ENCODE measurements around the gene XRCC5. TPM values are rescaled to one million over a fixed set of nuclear protein-coding genes. Genes with fewer than 3 reads are reported as not detected.

The XRCC5 gene
- total RNA-seq, 1 experiment from 2014 or later = 290 TPM

Other genes starting within 250 kb of the XRCC5 start
- gene MREG, start 95.8 kb upstream of the XRCC5 start, total RNA-seq (2014; rRNA removed) = 24.4 and 35.4 TPM in 2 replicates
- 23.0 and 26.0 TPM in 2 replicates for gene PECR, start 27.5 kb upstream of the XRCC5 start, total RNA-seq (2014; rRNA removed)
- gene TMEM169, start 27.4 kb upstream of the XRCC5 start, total RNA-seq (2014; rRNA removed) = not detected in 2 replicates

Measured in PC-3 (cell line).